Trophoblast cell (in vitro differentiated cells and primary cell): ENCODE data around the gene GRID1.

ENCODE experiments used
- DNase-seq, 2 donors: peaks; one replicate each; pipeline ENCODE4 v3.0.0-alpha.2; 2016
- H2AFZ ChIP-seq: 2 replicates; pipeline ENCODE4 v1.6.1; 2013; ENCODE audit warnings: low read length, moderate library complexity, mild to moderate bottlenecking; ENCODE audit not compliant: insufficient read depth, poor library complexity
- H2AK5ac ChIP-seq: 2 replicates; pipeline ENCODE4 v1.6.1; 2013; ENCODE audit warnings: mild to moderate bottlenecking, low read length
- H2BK120ac ChIP-seq: 2 replicates; pipeline ENCODE4 v1.6.1; 2013; ENCODE audit warnings: low read length, mild to moderate bottlenecking, moderate library complexity; ENCODE audit not compliant: insufficient read depth, poor library complexity
- H2BK12ac ChIP-seq: 2 replicates; pipeline ENCODE4 v1.6.1; 2013; ENCODE audit warnings: mild to moderate bottlenecking, low read length, moderate library complexity
- H2BK5ac ChIP-seq: 2 replicates; pipeline ENCODE4 v1.6.1; 2013; ENCODE audit warnings: low read length, low read depth, moderate library complexity, mild to moderate bottlenecking; ENCODE audit not compliant: poor library complexity
- H3K14ac ChIP-seq: 2 replicates; pipeline ENCODE4 v1.6.1; 2013; ENCODE audit warnings: mild to moderate bottlenecking, low read length
- H3K18ac ChIP-seq: 2 replicates; pipeline ENCODE4 v1.6.1; 2013; ENCODE audit warnings: mild to moderate bottlenecking, low read length
- H3K23ac ChIP-seq: 2 replicates; pipeline ENCODE4 v1.6.1; 2013; ENCODE audit warnings: low read length
- H3K27ac ChIP-seq: 2 replicates; pipeline ENCODE4 v1.5.1; 2013; ENCODE audit warnings: low read depth, mild to moderate bottlenecking, inconsistent platforms, low read length, moderate library complexity
- H3K27me3 ChIP-seq: 2 replicates; pipeline ENCODE4 v1.6.1; 2013; ENCODE audit warnings: inconsistent platforms, mild to moderate bottlenecking, low read length, moderate library complexity; ENCODE audit not compliant: insufficient read depth
- H3K36me3 ChIP-seq, 2 experiments: 1 replicate in 1 of 2; 2 replicates in 1 of 2; pipeline ENCODE4 v1.6.1; 2013; ENCODE audit warnings: low read length in 2 of 2, mild to moderate bottlenecking in 2 of 2, moderate library complexity in 1 of 2; ENCODE audit not compliant: insufficient read depth in 2 of 2, control insufficient read depth in 1 of 2
- H3K4ac ChIP-seq: 2 replicates; pipeline ENCODE4 v1.6.1; 2013; ENCODE audit warnings: low read depth, mild to moderate bottlenecking, low read length, moderate library complexity
- H3K4me1 ChIP-seq, 2 experiments: 1 replicate in 1 of 2; 2 replicates in 1 of 2; pipeline ENCODE4 v1.6.1; 2013; ENCODE audit warnings: low read length in 2 of 2, mild to moderate bottlenecking in 2 of 2, moderate library complexity in 1 of 2; ENCODE audit not compliant: insufficient read depth in 2 of 2, control insufficient read depth in 1 of 2
- H3K4me2 ChIP-seq: 2 replicates; pipeline ENCODE4 v1.6.1; 2013; ENCODE audit warnings: inconsistent platforms, mild to moderate bottlenecking, low read length, moderate library complexity
- H3K4me3 ChIP-seq: 2 replicates; pipeline ENCODE4 v1.5.1; 2013; ENCODE audit warnings: mild to moderate bottlenecking, low read depth, low read length, inconsistent platforms
- H3K79me1 ChIP-seq: one replicate; pipeline ENCODE4 v1.6.1; 2013; ENCODE audit warnings: low read length
- H3K79me2 ChIP-seq: 2 replicates; pipeline ENCODE4 v1.6.1; 2013; ENCODE audit warnings: low read length, mild to moderate bottlenecking; ENCODE audit not compliant: control insufficient read depth, insufficient read depth, poor library complexity
- H3K9ac ChIP-seq: 2 replicates; pipeline ENCODE4 v1.6.1; 2013; ENCODE audit warnings: mild to moderate bottlenecking, low read length
- H3K9me3 ChIP-seq: 2 replicates; pipeline ENCODE4 v1.6.1; 2013; ENCODE audit warnings: low read depth, mild to moderate bottlenecking, control low read depth, inconsistent platforms, low read length; ENCODE audit not compliant: insufficient read depth
- H4K12ac ChIP-seq: 2 replicates; pipeline ENCODE4 v1.6.1; 2013; ENCODE audit warnings: low read depth, mild to moderate bottlenecking, low read length, moderate library complexity
- H4K8ac ChIP-seq: 2 replicates; pipeline ENCODE4 v1.6.1; 2013; ENCODE audit warnings: low read depth, mild to moderate bottlenecking, low read length, moderate library complexity
- H4K91ac ChIP-seq: one replicate; pipeline ENCODE4 v1.6.1; 2013; ENCODE audit warnings: low read depth, mild to moderate bottlenecking, low read length, moderate library complexity
- WGBS: extraction: QIAGEN DNeasy Blood & Tissue Kit; methylation state at CpG from one replicate; pipeline ENCODE4 v1.1.7; 2013; ENCODE audit warnings: missing lambda C conversion rate; ENCODE audit not compliant: insufficient read length, insufficient coverage; ENCODE audit errors: extremely low coverage; 5-methylcytosine and 5-hydroxymethylcytosine counted together

GRID1 gene

DNA sequence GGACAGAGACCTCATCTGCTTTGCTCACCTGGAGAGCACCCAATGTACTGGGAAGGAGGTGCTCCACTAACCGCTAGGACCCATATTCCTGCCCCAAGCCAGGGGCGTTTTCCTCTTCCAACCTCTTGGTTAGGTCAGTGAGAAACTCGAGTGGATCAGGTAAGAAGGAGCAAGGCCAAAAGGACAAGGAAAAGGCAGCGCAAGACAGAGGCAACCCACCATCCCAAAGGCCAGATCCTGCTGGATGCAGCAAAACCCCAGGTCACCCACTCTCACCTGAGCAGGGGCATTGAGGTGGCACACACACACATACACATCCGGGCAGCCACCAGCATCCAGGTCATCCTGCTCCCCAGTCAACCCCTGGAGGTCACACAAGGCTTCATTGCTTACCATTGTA is 105.1 kb downstream of the GRID1 start:
- Histone ChIP-seq H3K14ac (no peak overlapping the region), H3K18ac (no peak overlapping the region), H4K91ac (no peak overlapping the region), H3K27me3 (no peaks in the 10 kb centered on the region), H2BK12ac (no peak overlapping the region), H3K9ac (no peak overlapping the region), H3K36me3 (no peaks in the 10 kb centered on the region), H3K4me1 (no peaks in the 10 kb centered on the region), H3K23ac (no peak overlapping the region), H2AK5ac (no peak overlapping the region), H3K9me3 (peaks cover 2% of the 10 kb centered on the region), H3K79me1 (no peaks in the 10 kb centered on the region), H2AFZ (no peak overlapping the region), H4K12ac (no peak overlapping the region), H3K4me3 (no peak overlapping the region), H3K4ac (no peak overlapping the region), H2BK5ac (no peak overlapping the region), H4K8ac (no peak overlapping the region), H3K4me2 (no peak overlapping the region), H3K27ac (no peak overlapping the region), H2BK120ac (no peak overlapping the region), H3K79me2 (no peaks in the 10 kb centered on the region)
- WGBS = no CpG with 5 or more reads among the region's 5 CpGs
- no peak for DNase-seq

DNA sequence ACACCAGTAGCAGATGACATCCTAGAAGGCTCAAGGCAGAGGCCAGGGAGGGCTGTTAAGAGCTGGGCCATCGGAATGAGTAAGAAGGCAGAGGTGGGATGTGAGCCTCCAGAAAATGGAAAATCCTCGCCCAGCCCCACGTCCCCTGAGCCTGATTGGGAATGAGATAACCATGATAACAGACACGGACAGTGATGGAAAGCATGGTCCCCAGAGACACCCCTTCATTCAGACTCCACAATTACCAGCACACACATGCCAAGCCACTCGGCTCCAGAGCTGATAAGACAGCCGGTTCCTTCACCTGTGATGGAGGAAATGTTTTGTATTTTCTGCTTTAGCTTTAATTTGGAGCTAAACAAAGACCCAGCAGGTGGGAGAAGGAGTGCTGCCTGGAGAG is 106.0 kb downstream of the GRID1 start:
- no peak overlapping the region for H2BK5ac ChIP-seq
- H3K27ac ChIP-seq = no peak overlapping the region
- H3K4ac ChIP-seq = no peak overlapping the region
- no CpG with 5 or more reads among the region's 6 CpGs for WGBS
- H3K4me1 ChIP-seq = no peaks in the 10 kb centered on the region
- no peak overlapping the region for H2BK12ac ChIP-seq
- H4K8ac ChIP-seq = no peak overlapping the region
- no peak overlapping the region for H3K4me3 ChIP-seq
- H3K36me3 ChIP-seq = no peaks in the 10 kb centered on the region
- no peak overlapping the region for H4K12ac ChIP-seq
- peaks cover 2% of the 10 kb centered on the region for H3K9me3 ChIP-seq
- no peak overlapping the region for H2BK120ac ChIP-seq
- DNase-seq = no peak
- no peak overlapping the region for H3K23ac ChIP-seq
- no peak overlapping the region for H2AK5ac ChIP-seq
- H3K9ac ChIP-seq = no peak overlapping the region
- H3K27me3 ChIP-seq = no peaks in the 10 kb centered on the region
- no peak overlapping the region for H4K91ac ChIP-seq
- no peak overlapping the region for H3K14ac ChIP-seq
- no peak overlapping the region for H3K18ac ChIP-seq
- H2AFZ ChIP-seq = no peak overlapping the region
- no peaks in the 10 kb centered on the region for H3K79me2 ChIP-seq
- no peaks in the 10 kb centered on the region for H3K79me1 ChIP-seq
- no peak overlapping the region for H3K4me2 ChIP-seq

DNA sequence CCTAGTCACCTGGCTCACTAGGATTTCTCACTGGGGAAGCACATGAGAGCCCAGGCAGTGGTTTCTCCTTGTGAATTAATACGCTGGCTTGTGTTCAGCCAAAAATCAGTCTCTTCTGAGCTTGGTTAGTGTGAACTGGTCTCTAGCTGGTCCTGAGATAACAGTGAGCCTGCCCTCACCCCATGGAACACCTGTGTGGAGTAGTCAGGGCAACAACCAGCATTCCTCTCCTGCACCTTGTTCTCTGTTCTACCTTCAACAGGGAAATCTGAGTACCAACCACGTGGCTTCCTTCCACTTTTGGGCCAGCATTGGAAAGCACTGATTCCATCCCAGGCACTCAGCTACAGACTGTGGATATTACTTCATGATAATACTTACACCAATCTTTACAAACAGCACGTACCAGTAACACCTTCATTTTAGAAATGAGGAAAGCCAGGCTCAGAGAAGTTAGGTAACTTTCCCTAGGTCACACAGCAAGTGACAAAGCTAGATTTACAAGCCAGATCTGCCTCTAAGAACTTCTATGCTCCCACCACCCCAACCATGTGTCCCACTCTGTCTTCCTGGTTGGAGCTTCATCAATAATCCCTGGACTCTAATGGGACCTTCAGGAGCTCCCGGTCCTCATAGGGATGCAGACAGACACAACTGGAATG is 106.6 kb downstream of the GRID1 start:
- Histone ChIP-seq H2BK5ac (no peak overlapping the region), H3K4me2 (no peak overlapping the region), H3K79me2 (no peaks in the 10 kb centered on the region)

DNA sequence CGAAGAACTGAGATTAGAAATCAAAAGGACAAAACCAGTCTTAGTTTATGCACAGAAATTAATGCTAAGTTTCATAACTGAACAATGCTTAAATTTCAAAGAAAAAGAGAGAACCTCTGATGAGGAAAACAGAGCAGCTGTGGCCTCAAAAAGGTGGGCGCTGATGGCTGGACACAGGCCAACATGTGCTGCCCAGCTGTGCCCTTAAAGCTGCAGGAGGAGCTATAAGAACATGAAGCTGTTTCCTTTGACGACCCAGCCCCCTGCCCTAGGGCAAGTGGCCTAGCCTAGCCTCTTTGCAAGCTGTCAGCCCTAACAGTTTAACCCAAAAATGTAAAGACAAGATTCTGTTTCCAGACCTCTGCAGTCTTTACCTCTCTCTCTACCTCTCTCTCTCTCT is 107.7 kb downstream of the GRID1 start:
- H3K27ac ChIP-seq = no peak overlapping the region
- no peak overlapping the region for H3K4ac ChIP-seq
- H4K91ac ChIP-seq = no peak overlapping the region
- H3K79me1 ChIP-seq = no peaks in the 10 kb centered on the region
- H3K4me1 ChIP-seq = no peaks in the 10 kb centered on the region
- no peak overlapping the region for H3K9ac ChIP-seq
- no peaks in the 10 kb centered on the region for H3K36me3 ChIP-seq
- no CpG with 5 or more reads among the region's 3 CpGs for WGBS
- DNase-seq = no peak
- no peak overlapping the region for H4K12ac ChIP-seq
- H3K23ac ChIP-seq = no peak overlapping the region
- H2BK5ac ChIP-seq = no peak overlapping the region
- H3K14ac ChIP-seq = no peak overlapping the region
- no peak overlapping the region for H3K4me2 ChIP-seq
- no peak overlapping the region for H3K18ac ChIP-seq
- peaks cover 4% of the 10 kb centered on the region for H3K9me3 ChIP-seq
- no peak overlapping the region for H2AFZ ChIP-seq
- H3K79me2 ChIP-seq = no peaks in the 10 kb centered on the region
- no peak overlapping the region for H3K4me3 ChIP-seq
- H3K27me3 ChIP-seq = no peaks in the 10 kb centered on the region
- no peak overlapping the region for H2BK12ac ChIP-seq
- H2BK120ac ChIP-seq = no peak overlapping the region
- H4K8ac ChIP-seq = no peak overlapping the region
- no peak overlapping the region for H2AK5ac ChIP-seq

More for the DNA sequence above, 106.6 kb downstream of the GRID1 start:
- no peaks in the 10 kb centered on the region for H3K27me3 ChIP-seq
- no peak overlapping the region for H4K91ac ChIP-seq
- no peak overlapping the region for H2BK12ac ChIP-seq
- no peaks in the 10 kb centered on the region for H3K79me1 ChIP-seq
- no peak overlapping the region for H2BK120ac ChIP-seq
- DNase-seq = no peak
- no peak overlapping the region for H3K27ac ChIP-seq
- no peak overlapping the region for H2AFZ ChIP-seq
- H2AK5ac ChIP-seq = no peak overlapping the region
- H3K4ac ChIP-seq = no peak overlapping the region
- H3K36me3 ChIP-seq = no peaks in the 10 kb centered on the region
- no peak overlapping the region for H3K4me3 ChIP-seq
- H4K12ac ChIP-seq = no peak overlapping the region
- H3K14ac ChIP-seq = no peak overlapping the region
- H4K8ac ChIP-seq = no peak overlapping the region
- whole genome bisulfite sequencing = no CpG with 5 or more reads among the region's 4 CpGs
- no peak overlapping the region for H3K23ac ChIP-seq
- no peak overlapping the region for H3K18ac ChIP-seq
- H3K4me1 ChIP-seq = no peaks in the 10 kb centered on the region
- H3K9ac ChIP-seq = no peak overlapping the region
- peaks cover 2% of the 10 kb centered on the region for H3K9me3 ChIP-seq
